ENCODE results near the gene PSMA3. TPM values are rescaled to one million over a fixed set of nuclear protein-coding genes. Genes with fewer than 3 reads are reported as not detected.

Gene PSMA3
- total and polyA plus RNA-seq, 9 of the 15 experiments (the other 6 are each of a cell fraction or from before 2014, with no cell fraction given), result 129 to 786 (median 319) TPM

- no peak for TF ChIP-seq MGA (IDR thresholded peaks at IDR 0.05)
- TF ChIP-seq CHCHD3 (CRISPR knock-in tag; IDR thresholded peaks at IDR 0.05), result no peak
- no peak for TF ChIP-seq MECOM (CRISPR knock-in tag; IDR thresholded peaks at IDR 0.05)
- TF ChIP-seq ZNF444 (CRISPR knock-in tag; IDR thresholded peaks at IDR 0.05), result no peak; the same call in 1 of the 2 replicates
- TF ChIP-seq RBM25 (IDR thresholded peaks at IDR 0.05; ENCODE audit: low read depth, low read length, severe bottlenecking), result no peak
- no peak for TF ChIP-seq PURB (CRISPR knock-in tag; IDR thresholded peaks at IDR 0.05; ENCODE audit: low read depth)
- no peak for TF ChIP-seq ZKSCAN1 (IDR thresholded peaks at IDR 0.05; ENCODE audit: low read depth, low read length)
- TF ChIP-seq BRF1 (IDR thresholded peaks at IDR 0.05; ENCODE audit: borderline replicate concordance, extremely low read depth, insufficient read length), result no peak
- TF ChIP-seq FOXK2 (conservative IDR thresholded peaks at IDR 0.05 in 1 of 2, IDR thresholded peaks at IDR 0.05 in 1 of 2; ENCODE audit: low read depth in 2 of 2), result no peak
- TF ChIP-seq ZNF282 (CRISPR knock-in tag; IDR thresholded peaks at IDR 0.05), result no peak
- TF ChIP-seq MTA1 (IDR thresholded peaks at IDR 0.05; ENCODE audit: borderline replicate concordance), result no peak
- no peak for TF ChIP-seq NFATC3 (IDR thresholded peaks at IDR 0.05)
- TF ChIP-seq GMEB1 (CRISPR knock-in tag; IDR thresholded peaks at IDR 0.05), result no peak
- no peak for TF ChIP-seq NFE2L1 (tag; IDR thresholded peaks at IDR 0.05; ENCODE audit: borderline replicate concordance, low read depth)
Measured at GRCh38 chr14:58239244-58240195, 5.1 kb upstream of the PSMA3 start (continued).

All from K562 (cell line).